HPDE6-E6E7 (cell line): ENCODE data around the gene LSR.
"Not testable (repeated sequence)": the region's sequence is repeated elsewhere in the genome, so short reads cannot be mapped to it uniquely, and the experiment has no call there.

Experiments used
- DNase-seq: peaks from one replicate; pipeline ENCODE4 v3.0.0; 2011; ENCODE audit warnings: missing footprints; ENCODE audit errors: extremely low spot score

The LSR gene

GRCh38 chr19:35286101-35286500, 37.3 kb downstream of the LSR start:
- DNase-seq: not testable (repeated sequence)

- DNase-seq: no peak
These were observed 38.9 kb downstream of the LSR start for GRCh38 chr19:35287713-35288112.

DNA sequence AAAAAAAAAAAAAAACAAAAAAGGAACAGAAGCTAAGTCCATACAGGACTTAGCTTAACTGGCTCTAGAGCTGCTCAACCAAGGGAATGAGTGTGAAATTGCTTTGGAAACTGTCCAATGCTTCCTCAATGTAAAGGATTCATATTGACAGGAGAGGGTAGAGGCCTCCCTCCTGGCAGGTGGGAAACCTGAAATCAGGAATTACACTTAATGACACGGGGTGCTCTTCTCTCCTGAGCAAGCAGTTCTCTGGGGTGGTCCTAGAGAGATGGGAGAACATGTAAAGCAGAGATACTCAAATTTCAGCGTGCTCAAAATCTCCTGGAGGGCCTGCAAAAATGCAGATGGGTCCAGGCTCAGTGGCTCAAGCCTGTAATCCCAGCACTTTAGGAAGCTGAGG, 39.5 kb downstream of the LSR start:
- DNase-seq: no peak

GRCh38 chr19:35288906-35289305, 40.1 kb downstream of the LSR start:
- DNase-seq: no peak

- DNase-seq: no peak
These were observed 41.8 kb downstream of the LSR start for GRCh38 chr19:35290381-35291127.

DNA sequence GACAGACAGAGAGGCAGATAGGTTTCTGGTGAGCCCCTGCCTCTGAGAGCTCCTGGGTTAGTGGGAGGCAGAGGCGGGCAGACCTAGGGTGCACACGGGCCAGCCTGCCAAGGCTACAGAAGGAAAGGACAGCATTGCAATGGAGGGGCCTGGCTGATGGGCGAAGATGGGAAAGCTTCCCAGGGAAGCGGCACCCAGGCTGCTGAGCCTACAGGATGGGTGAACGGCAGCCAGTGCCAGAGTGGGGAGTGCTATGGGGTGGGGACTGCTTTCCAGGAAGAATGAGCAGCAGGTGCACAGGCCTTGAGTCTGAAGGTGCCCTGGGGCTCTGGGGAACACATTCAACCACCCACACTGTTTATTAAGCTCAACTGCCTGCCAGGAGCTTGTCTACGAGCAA, 42.5 kb downstream of the LSR start:
- no peak for DNase-seq

DNA sequence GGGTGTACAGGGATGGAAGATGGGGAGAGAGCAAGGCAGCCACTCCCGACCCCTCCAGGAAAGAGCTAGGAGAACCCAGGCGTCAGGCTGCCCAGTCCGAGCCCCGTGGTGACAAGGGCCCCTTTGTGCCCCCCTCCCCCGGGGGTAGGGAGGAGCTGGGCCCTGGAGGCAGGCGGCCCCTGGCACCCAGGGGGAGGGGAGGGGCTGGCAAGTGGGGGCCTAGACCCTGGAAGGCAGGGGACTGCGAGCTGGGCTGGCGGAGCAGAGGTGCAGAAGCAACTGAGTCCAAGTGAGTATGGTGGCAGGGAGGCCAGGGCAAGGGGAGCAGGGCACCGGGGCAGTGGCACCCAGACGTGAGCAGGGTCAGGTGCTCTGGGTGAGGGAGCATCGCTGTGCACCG, 43.1 kb downstream of the LSR start, which contains the start of gene MAG:
Gene MAG (plus strand): TSS at position 246 of the 400 bp plus-strand sequence. CDS start 3,248 bp downstream, outside the sequence.
- no peak for DNase-seq

DNA sequence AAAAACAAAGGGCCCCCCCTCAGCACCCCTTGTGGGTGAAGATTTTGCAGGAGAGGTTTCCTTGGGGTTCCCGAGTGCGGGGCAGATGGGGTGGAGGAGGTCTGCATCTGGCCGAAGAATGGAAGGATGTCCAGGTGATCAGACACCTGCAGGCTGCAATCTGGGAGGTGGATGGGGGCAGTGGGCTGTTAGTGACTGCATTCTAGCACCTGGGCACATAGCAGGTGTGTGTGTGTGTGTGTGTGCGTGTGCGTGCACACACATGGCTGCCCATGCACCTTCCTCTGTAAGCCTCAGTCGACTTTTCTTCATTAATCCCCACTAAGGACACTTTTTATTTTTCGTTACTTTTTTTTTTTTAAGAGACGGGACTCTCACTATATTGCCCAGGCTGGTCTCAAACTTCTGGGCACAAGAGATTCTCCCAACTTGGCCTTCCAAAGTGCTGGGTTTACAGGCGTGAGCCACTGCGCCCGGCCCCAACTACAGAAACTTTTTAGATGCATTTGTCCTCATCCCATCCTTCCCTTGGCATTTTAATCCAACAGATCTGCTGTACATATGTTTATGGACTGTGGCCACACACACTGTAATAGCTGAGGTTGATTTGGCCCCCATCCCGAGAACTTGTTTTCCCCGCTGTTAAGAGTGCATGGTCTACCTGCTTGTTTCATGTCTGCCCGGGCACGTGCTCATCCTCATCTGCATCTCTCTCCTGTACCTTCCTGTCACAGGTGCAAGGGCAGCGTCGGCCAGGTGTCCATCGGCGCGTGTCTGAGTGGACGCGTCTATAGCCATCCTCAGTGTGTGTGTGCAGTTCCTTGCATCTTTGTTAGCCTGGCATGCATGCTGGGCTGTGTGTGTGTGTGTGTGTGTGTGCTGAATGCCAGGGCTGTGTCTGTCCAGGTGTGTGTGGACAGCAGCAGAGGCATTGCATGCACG, 43.9 kb downstream of the LSR start:
- no peak for DNase-seq

GRCh38 chr19:35293363-35293739, 44.5 kb downstream of the LSR start:
- no peak for DNase-seq

DNA sequence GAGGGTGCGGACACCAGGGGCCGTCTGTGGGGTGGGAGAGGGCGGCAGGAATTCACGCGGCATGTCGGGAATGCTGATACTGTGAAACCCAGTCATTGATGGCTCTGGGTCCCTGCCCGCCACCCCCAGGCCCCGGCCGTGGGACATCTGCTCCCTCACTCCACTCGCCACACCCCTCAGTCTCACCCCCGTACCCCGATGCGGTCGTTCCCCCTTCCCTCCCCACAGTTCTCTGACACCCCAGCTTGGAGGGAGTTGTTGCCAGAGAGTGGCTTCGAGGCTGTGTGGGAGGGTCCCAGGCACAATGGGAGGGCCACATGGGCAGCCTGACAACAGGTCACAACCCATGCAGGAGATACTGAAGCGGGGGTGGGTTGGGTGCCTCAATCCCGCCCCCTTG, 45.0 kb downstream of the LSR start:
- DNase-seq: no peak

- no peak for DNase-seq
These were observed 45.5 kb downstream of the LSR start for GRCh38 chr19:35294328-35294727.

- DNase-seq: no peak
These were observed 46.3 kb downstream of the LSR start for GRCh38 chr19:35294859-35295791.

DNA sequence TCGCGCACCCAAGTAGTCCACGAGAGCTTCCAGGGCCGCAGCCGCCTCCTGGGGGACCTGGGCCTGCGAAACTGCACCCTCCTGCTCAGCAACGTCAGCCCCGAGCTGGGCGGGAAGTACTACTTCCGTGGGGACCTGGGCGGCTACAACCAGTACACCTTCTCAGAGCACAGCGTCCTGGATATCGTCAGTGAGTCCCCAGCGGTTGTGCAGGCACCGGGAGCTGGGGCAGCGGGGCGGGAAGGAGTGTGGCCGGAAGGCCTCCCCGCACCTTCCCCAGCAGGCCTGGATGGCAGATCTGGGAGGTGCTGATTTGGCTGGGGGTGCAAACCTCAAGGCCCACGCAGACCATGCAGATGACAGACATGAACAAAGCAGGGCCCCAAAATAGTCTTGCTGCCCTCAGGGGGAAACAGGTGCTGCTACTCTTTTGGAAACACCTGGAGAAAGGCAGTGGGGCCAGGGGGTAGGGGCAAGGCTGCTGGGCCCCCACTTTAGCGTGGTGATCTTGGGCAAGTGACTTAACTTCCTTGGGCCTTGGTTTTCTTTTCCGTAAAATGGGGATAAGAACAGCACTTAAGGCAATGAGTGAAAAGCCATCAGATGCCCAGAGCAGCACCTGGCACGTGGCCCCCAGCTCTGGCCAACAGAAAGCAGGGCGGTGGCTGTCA, 47.1 kb downstream of the LSR start:
- DNase-seq: no peak

DNA sequence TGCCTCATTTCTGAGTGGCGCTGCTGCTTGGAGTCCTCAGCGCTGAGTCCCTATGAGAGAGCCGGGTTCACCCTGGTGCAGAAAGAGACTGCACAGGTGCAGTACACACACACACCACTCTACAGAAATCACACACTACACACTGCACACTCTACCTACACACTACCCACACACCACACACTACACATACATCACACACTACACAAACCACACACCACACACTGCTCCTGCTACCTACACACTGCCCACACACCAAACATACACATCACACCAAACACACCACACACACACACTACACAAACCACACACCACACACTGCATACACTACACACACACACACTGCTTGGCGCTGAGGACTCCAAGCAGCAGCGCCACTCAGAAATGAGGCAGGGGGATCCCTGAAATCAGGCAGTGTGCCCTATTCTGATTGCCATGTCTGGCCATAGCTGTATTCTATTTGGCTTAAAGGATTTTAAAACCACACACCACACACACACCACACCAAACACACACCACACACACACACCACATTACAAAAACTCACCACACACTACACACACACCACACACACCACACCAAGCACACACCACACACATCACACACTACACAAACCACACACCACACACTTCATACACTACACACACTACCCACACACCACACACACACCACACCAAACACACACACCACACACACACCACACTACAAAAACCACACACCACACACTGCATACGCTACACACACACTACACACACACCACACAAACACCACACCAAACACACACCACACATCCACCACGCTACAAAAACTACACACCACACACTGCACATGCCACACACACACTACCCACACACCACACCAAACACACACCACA, 48.1 kb downstream of the LSR start:
- DNase-seq: no peak

GRCh38 chr19:35297515-35297848, 48.7 kb downstream of the LSR start:
- no peak for DNase-seq

DNA sequence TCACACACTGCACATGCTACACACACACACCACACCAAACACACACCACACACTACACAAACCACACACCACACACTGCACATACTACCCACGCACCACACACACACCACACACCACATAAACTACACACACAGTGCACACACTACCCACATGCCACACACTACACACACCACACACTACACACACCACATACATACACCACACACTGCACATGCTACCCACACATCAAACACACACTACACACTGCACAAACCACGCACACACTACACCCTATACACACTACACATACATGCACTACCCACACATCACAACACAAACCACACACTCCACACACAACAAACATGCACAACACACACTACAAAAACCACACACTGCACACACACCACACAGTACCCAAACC, 49.1 kb downstream of the LSR start:
- DNase-seq: no peak

GRCh38 chr19:35298561-35298972, 49.8 kb downstream of the LSR start:
- no peak for DNase-seq

- no peak for DNase-seq
These were observed 50.9 kb downstream of the LSR start for GRCh38 chr19:35299523-35300338.

DNA sequence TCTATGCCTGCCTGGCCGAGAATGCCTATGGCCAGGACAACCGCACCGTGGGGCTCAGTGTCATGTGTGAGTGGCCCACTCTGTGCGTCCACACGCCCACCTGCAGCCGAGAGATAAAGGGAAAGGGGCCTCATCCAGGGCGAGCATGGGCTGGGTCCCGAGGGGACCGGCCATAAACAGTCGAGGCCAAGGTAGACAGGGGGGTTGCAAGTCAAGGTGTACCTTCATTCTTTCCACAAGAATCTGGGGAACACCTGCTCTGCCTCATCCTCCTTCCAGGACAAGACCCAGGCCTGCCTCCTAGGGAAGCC, 51.5 kb downstream of the LSR start:
- DNase-seq: no peak

DNA sequence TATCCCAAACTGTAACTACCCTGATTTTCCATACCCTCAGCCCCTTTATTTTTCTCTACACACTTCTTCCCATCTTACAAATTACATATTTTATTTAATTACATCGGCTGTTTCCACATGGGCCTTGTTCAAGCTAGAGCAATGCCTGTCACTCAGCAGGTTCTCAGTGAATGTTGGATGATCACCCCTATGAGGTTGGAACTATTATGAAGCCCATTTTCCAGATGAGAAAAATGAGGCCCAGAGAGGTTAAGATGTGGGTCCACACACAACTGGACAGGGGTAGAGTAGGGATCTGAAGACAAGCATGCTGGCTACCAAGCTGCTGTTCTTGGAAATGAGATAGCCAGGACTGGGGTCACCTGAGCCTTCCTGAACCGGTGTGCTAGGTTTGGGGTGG, 53.2 kb downstream of the LSR start:
- DNase-seq: no peak
